ENCODE measurements around the gene ZSCAN23. TPM values are rescaled to one million over a fixed set of nuclear protein-coding genes. Genes with fewer than 3 reads are reported as not detected.

Gene ZSCAN23
- total and polyA plus RNA-seq, 9 of the 15 experiments (the other 6 are each of a cell fraction or from before 2014, with no cell fraction given), result 0.05 to 0.29 (median 0.21) TPM; not detected in 1

GRCh38 chr6:28424163-28424562 is 19.1 kb downstream of the ZSCAN23 start (continued):
- TF ChIP-seq, protein P1, sequence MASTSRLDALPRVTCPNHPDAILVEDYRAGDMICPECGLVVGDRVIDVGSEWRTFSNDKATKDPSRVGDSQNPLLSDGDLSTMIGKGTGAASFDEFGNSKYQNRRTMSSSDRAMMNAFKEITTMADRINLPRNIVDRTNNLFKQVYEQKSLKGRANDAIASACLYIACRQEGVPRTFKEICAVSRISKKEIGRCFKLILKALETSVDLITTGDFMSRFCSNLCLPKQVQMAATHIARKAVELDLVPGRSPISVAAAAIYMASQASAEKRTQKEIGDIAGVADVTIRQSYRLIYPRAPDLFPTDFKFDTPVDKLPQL (IDR thresholded peaks at IDR 0.05; ENCODE audit: extremely low read depth, insufficient read length), result no peak
- TF ChIP-seq ARID1B (IDR thresholded peaks at IDR 0.05) (peak; percentile 54; the same call in 1 of the 2 replicates), ZEB2 (IDR thresholded peaks at IDR 0.05) (peak; percentile 75; the same call in 1 of the 2 replicates), NR4A1 (CRISPR knock-in tag; IDR thresholded peaks at IDR 0.05) (no peak), NR4A1 (tag; IDR thresholded peaks at IDR 0.05) (no peak), ZNF124 (CRISPR knock-in tag; IDR thresholded peaks at IDR 0.05) (no peak), POLR2AphosphoS5 (IDR thresholded peaks at IDR 0.05; ENCODE audit: control insufficient read depth, insufficient read depth, low read depth, low read length) (no peak), IFI16 (CRISPR knock-in tag; IDR thresholded peaks at IDR 0.05) (no peak), SIN3B (IDR thresholded peaks at IDR 0.05; ENCODE audit: low read depth) (no peak), SP1 (CRISPR knock-in tag; IDR thresholded peaks at IDR 0.05) (no peak), CBFA2T2 (conservative IDR thresholded peaks at IDR 0.05) (0 out of 2 replicates have a peak, but pooled peaks have one; percentile 13), NCOA6 (IDR thresholded peaks at IDR 0.05) (no peak)
- TF ChIP-seq, protein P2, sequence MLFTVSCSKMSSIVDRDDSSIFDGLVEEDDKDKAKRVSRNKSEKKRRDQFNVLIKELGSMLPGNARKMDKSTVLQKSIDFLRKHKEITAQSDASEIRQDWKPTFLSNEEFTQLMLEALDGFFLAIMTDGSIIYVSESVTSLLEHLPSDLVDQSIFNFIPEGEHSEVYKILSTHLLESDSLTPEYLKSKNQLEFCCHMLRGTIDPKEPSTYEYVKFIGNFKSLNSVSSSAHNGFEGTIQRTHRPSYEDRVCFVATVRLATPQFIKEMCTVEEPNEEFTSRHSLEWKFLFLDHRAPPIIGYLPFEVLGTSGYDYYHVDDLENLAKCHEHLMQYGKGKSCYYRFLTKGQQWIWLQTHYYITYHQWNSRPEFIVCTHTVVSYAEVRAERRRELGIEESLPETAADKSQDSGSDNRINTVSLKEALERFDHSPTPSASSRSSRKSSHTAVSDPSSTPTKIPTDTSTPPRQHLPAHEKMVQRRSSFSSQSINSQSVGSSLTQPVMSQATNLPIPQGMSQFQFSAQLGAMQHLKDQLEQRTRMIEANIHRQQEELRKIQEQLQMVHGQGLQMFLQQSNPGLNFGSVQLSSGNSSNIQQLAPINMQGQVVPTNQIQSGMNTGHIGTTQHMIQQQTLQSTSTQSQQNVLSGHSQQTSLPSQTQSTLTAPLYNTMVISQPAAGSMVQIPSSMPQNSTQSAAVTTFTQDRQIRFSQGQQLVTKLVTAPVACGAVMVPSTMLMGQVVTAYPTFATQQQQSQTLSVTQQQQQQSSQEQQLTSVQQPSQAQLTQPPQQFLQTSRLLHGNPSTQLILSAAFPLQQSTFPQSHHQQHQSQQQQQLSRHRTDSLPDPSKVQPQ (CRISPR knock-in tag; IDR thresholded peaks at IDR 0.05; ENCODE audit: borderline replicate concordance), result no peak
- TF ChIP-seq, protein P3, sequence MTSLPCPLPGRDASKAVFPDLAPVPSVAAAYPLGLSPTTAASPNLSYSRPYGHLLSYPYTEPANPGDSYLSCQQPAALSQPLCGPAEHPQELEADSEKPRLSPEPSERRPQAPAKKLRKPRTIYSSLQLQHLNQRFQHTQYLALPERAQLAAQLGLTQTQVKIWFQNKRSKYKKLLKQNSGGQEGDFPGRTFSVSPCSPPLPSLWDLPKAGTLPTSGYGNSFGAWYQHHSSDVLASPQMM (CRISPR knock-in tag; IDR thresholded peaks at IDR 0.05), result no peak
- TF ChIP-seq, protein P4, sequence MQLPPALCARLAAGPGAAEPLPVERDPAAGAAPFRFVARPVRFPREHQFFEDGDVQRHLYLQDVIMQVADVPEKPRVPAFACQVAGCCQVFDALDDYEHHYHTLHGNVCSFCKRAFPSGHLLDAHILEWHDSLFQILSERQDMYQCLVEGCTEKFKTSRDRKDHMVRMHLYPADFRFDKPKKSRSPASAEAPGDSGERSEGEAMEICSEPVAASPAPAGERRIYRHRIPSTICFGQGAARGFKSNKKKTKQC (CRISPR knock-in tag; IDR thresholded peaks at IDR 0.05), result no peak
